KMS-11 (cell line): ENCODE results near the gene MTMR2.

ENCODE experiments used
- H2AFZ ChIP-seq: fragments of 200-600 bp; sonication (generic); 2 replicates; pipeline ENCODE4 v1.6.1; 2016; ENCODE audit warnings: antibody characterized with exemption, mixed run types, low read depth
- H3K27ac ChIP-seq: fragments of 200-600 bp; sonication (generic); 2 replicates; pipeline ENCODE4 v1.6.1; 2016; ENCODE audit warnings: mild to moderate bottlenecking, mixed run types
- H3K27me3 ChIP-seq: fragments of 200-600 bp; sonication (generic); 2 replicates; pipeline ENCODE4 v1.6.1; 2017; ENCODE audit warnings: mild to moderate bottlenecking, low read depth, mixed run types, moderate library complexity; ENCODE audit not compliant: insufficient read depth
- H3K36me3 ChIP-seq: fragments of 200-600 bp; sonication (generic); 2 replicates; pipeline ENCODE4 v1.6.1; 2017; ENCODE audit warnings: mild to moderate bottlenecking, mixed run types; ENCODE audit not compliant: insufficient read depth
- H3K4me1 ChIP-seq: fragments of 200-600 bp; sonication (generic); 2 replicates; pipeline ENCODE4 v1.6.1; 2016; ENCODE audit warnings: mild to moderate bottlenecking, low read depth, mixed run types; ENCODE audit not compliant: poor library complexity, severe bottlenecking
- H3K4me2 ChIP-seq: fragments of 200-600 bp; sonication (generic); 2 replicates; pipeline ENCODE4 v1.7.0; 2016; ENCODE audit warnings: mild to moderate bottlenecking, mixed run types
- H3K4me3 ChIP-seq: fragments of 200-600 bp; sonication (generic); IDR thresholded peaks from 2 replicates; pipeline ENCODE4 v1.6.1; 2017; ENCODE audit warnings: low read depth, low read length, mixed read lengths; ENCODE audit not compliant: insufficient read depth
- H3K79me2 ChIP-seq: fragments of 200-600 bp; sonication (generic); 2 replicates; pipeline ENCODE4 v1.6.1; 2016; ENCODE audit warnings: low read depth, mixed run types; ENCODE audit not compliant: insufficient read depth
- H3K9ac ChIP-seq: fragments of 200-600 bp; sonication (generic); 2 replicates; pipeline ENCODE4 v1.6.1; 2016; ENCODE audit warnings: mild to moderate bottlenecking, mixed run types
- H4K20me1 ChIP-seq: fragments of 200-600 bp; sonication (generic); 2 replicates; pipeline ENCODE4 v1.6.1; 2016; ENCODE audit warnings: mild to moderate bottlenecking, mixed run types; ENCODE audit not compliant: insufficient read depth
- TF ChIP-seq, protein P1 (sequence below): fragments of 200-600 bp; sonication (generic); conservative IDR thresholded peaks from 2 replicates; pipeline ENCODE4 v1.6.1; 2017; ENCODE audit warnings: low read depth, mild to moderate bottlenecking, antibody characterized with exemption, low read length, moderate library complexity, mixed read lengths

The MTMR2 gene

DNA sequence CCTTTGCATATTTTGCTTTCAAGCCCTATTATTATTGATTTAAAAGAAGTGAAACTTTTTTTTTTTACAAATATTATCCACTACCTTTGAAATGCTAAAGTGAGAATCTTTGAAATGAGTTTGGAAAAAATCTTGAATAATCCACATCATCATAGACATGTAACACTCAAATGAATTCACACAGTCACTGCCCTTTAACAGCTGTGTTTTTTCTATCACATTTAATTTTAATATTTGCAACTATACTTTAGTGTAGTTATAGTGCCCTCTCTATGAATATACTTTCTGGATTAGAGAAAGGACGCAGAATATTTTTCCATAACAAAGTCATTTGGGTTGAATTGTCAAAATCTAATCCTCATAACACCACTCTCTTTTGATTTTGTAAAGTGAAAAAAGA is 37.9 kb upstream of the MTMR2 start:
- H4K20me1 ChIP-seq, result no peaks in the 10 kb centered on the region
- H2AFZ ChIP-seq, result no peak overlapping the region
- H3K9ac ChIP-seq, result no peak overlapping the region
- H3K4me1 ChIP-seq, result no peaks in the 10 kb centered on the region
- no peak overlapping the region for H3K4me2 ChIP-seq
- H3K27ac ChIP-seq, result no peak overlapping the region
- H3K36me3 ChIP-seq, result no peaks in the 10 kb centered on the region
- no peaks in the 10 kb centered on the region for H3K27me3 ChIP-seq
- no peaks in the 10 kb centered on the region for H3K79me2 ChIP-seq
- TF ChIP-seq, protein P1, sequence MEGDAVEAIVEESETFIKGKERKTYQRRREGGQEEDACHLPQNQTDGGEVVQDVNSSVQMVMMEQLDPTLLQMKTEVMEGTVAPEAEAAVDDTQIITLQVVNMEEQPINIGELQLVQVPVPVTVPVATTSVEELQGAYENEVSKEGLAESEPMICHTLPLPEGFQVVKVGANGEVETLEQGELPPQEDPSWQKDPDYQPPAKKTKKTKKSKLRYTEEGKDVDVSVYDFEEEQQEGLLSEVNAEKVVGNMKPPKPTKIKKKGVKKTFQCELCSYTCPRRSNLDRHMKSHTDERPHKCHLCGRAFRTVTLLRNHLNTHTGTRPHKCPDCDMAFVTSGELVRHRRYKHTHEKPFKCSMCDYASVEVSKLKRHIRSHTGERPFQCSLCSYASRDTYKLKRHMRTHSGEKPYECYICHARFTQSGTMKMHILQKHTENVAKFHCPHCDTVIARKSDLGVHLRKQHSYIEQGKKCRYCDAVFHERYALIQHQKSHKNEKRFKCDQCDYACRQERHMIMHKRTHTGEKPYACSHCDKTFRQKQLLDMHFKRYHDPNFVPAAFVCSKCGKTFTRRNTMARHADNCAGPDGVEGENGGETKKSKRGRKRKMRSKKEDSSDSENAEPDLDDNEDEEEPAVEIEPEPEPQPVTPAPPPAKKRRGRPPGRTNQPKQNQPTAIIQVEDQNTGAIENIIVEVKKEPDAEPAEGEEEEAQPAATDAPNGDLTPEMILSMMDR, result no peak
- no peak overlapping the region for H3K4me3 ChIP-seq

DNA sequence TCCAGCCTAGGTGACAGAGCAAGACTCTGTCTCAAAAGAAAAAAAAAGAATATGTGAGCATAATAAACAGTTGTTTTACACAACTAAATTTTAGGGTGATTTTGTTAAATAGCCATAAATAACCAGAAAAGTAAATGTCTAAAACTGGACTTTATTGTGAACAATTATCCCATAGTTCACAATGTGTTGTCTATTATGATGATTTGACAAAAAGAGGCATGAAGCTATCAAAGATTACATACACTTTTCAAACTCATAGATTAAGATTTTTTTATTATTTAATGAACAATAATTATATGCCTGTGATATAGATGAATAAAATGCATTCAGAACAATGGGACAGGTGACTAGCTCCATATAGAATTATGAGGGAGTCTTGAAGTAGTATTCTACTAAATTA is 27.0 kb upstream of the MTMR2 start:
- no peak overlapping the region for H2AFZ ChIP-seq
- no peak overlapping the region for H3K4me2 ChIP-seq
- no peaks in the 10 kb centered on the region for H3K36me3 ChIP-seq
- no peaks in the 10 kb centered on the region for H3K4me1 ChIP-seq
- no peaks in the 10 kb centered on the region for H3K27me3 ChIP-seq
- H4K20me1 ChIP-seq, result no peaks in the 10 kb centered on the region
- H3K4me3 ChIP-seq, result no peak overlapping the region
- TF ChIP-seq, protein P1, result no peak
- no peak overlapping the region for H3K9ac ChIP-seq
- H3K79me2 ChIP-seq, result no peaks in the 10 kb centered on the region
- no peak overlapping the region for H3K27ac ChIP-seq

DNA sequence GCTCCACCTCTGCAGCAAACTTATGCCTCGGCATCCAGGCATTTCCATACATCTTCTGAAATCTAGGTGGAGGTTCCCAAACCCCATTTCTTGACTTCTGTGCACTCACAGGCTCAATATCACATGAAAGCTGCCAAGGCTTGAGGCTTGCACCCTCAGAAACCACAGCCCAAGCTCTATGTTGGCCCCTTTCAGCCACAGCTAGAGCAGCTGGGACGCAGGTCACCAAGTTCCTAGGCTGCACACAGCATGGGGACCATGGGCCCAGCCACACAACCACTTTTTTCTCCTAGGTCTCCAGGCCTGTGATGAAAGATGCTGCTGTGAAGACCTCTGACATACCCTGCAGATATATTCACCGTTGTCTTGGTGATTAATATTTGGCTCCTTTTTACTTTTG is 24.7 kb upstream of the MTMR2 start:
- H3K79me2 ChIP-seq, result no peaks in the 10 kb centered on the region
- no peak overlapping the region for H3K4me2 ChIP-seq
- H3K27ac ChIP-seq, result no peak overlapping the region
- TF ChIP-seq, protein P1, result no peak
- no peaks in the 10 kb centered on the region for H3K36me3 ChIP-seq
- H3K9ac ChIP-seq, result no peak overlapping the region
- H4K20me1 ChIP-seq, result no peaks in the 10 kb centered on the region
- H3K4me3 ChIP-seq, result no peak overlapping the region
- H2AFZ ChIP-seq, result no peak overlapping the region
- H3K27me3 ChIP-seq, result no peaks in the 10 kb centered on the region
- no peaks in the 10 kb centered on the region for H3K4me1 ChIP-seq

DNA sequence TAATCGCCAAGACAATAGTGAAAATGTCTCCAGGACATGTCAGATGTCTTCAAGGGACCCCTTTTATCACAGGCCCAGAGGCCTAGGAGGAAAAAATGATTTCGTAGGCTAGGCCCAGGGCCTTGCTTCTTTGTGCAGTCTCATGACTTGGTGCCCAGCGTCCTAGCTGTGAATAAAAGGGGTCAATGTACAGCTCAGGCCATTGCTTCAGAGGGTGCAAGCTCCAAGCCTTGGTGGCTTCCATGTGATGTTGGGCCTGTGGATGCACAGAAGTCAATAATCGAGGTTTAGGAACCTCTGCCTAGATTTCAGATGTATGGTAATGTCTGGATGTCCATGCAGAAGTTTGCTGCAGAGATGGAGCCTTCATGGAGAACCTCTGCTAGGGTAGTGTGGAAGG is 20.7 kb upstream of the MTMR2 start:
- Histone ChIP-seq H3K4me1 (no peaks in the 10 kb centered on the region), H3K36me3 (no peaks in the 10 kb centered on the region), H2AFZ (no peak overlapping the region), H3K27ac (no peak overlapping the region), H3K9ac (no peak overlapping the region), H3K4me3 (no peak overlapping the region), H3K79me2 (no peaks in the 10 kb centered on the region), H4K20me1 (no peaks in the 10 kb centered on the region), H3K27me3 (no peaks in the 10 kb centered on the region), H3K4me2 (no peak overlapping the region)
- TF ChIP-seq, protein P1, result no peak

DNA sequence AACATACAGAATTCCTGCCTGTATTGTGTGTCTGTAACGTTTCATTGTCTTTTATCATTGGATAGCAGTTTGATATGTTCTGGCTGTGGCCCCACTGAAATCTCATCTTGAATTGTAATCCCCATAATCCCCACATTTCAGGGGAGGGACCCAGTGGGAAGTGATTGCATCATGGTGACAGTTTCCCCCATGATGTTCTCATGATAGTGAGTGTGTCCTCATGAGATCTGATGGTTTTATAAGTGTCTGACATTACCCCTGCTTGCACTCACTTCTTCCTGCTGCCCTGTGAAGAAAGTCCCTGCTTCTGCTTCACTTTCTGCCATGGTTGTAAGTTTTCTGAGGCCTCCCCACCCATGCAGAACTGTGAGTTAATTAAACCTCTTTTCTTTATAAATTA is 19.6 kb upstream of the MTMR2 start:
- TF ChIP-seq, protein P1, result no peak
- Histone ChIP-seq H3K9ac (no peak overlapping the region), H3K4me2 (no peak overlapping the region), H3K27me3 (no peaks in the 10 kb centered on the region), H3K79me2 (no peaks in the 10 kb centered on the region), H4K20me1 (no peaks in the 10 kb centered on the region), H2AFZ (no peak overlapping the region), H3K4me3 (no peak overlapping the region), H3K27ac (no peak overlapping the region), H3K36me3 (no peaks in the 10 kb centered on the region), H3K4me1 (no peaks in the 10 kb centered on the region)
